Colon (tissue), 2 donors: Measurements from ENCODE around the gene TPPP3.

ENCODE experiments used
- FAIRE-seq: peaks from 2 replicates; lab custom pipeline; 2012; peaks lifted over from hg19 to GRCh38; lab: Jason Lieb, UNC
- donor health status: control.
- donor health status: control.

The TPPP3 gene

DNA sequence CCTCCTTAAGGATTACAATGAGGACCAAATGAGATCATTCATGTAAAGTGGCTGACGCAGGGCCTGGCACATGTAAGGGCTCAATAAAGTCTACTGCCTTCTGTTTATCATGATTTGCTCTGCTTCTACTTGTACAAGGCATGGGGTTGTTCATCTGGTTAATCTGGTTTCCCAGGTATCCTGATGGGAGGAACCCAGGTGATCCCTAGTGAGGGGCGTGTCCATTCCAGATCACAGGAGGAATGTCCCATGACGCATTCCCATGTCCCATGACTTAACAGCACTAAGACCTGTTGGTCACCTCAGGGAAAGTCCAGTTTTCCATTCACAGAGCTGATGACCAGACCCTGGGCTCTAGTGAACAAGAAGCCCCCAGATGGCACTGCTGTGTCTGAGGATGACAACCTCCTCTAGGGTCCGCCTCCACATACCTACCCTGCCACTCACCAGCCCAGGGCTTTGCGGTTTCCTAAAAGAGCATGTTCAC is 11.5 kb upstream of the TPPP3 start:
- peak; percentile 80 for FAIRE-seq

DNA sequence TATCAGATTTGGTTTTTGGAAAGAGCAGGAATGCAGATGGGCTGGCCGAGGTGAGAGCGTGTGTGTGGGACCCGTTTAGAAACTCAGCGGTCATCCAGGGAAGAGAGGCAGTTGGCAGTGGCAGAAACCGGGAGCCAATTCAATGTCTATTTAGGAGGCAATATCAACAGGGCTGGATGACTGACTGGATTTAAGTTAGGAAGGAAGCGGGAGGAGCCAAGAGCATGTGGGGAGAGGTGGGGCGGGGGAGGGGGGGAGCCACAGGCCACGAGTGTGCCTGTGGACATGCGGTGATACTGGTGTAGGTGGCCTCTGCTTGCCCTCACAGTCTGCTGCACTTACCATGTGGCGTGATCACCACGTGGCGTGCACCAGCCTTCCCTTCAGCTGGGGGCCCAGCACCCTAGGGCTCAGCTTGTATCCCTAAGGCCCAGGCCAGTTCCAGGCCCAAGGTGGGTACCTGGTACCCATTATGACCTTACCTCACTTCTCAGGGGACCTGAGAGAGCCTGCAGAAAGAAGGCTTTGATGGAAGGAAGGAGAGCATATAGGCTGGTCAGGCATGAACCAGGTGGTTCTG is 10.8 kb upstream of the TPPP3 start:
- no peak for FAIRE-seq

DNA sequence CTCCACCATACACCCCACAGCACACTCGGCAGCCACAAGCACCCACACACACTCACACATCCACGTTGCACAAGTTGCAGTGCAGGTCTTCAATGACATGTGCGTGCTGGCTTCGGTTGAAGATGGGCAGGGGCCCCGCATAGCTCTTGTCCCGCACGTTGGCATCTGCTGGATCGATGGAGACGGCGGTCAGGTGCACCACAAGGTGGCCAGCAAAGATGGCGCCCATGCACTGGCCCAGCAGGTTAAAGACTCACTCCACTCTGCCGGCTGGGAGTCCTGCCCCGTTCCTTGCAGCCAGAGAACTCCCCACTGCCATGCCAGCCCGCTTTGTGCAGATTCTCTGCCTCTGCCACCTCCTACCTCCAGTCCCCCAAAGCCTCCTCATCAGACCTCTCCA is 7.6 kb upstream of the TPPP3 start:
- FAIRE-seq, result no peak

DNA sequence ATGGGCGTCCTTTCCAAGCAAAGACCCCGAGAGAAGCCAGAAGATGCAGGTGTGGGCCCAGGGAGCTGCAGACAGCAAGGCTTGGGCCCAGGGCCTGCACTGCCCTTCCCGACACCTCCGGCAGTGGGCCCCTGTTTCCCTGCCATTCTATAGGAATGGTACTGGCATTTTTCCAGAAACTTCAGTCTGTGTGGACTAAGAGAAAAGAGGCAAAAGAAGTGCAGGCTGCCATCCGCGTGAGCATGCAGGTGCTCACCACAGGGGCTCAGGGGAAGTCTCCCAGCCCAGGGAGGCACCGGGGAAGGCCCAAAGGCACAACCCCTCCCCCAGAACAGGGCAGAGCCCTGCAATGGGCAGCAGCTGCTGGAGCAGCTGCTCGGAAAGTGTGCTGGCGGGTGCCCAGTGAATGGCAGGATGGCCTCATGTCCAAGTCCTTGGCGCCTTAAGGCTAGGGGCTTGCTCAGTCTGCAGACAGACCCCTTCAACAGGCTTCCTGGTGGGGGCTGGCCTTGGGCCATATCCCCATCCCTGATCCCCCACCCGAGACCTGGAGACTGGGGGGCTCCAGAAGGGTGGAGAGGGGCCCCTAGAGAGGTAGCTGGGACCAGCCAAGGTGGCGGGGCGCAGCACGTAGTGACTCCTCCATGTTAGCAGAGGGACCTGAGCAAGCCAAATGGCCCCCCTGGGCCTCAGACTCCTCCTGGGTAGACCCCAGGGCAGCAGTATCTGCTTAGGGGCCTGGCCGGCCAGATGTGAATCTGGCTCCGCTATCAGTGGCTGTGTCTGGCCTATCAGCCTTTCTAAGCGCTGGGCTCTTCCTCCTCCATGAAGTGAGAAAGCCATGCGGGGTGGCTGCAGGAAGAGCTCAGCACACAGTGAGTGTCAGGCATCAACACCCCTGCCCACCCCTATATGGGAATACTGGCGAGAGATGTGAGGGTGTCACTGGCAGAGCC is 6.7 kb upstream of the TPPP3 start:
- no peak for FAIRE-seq

DNA sequence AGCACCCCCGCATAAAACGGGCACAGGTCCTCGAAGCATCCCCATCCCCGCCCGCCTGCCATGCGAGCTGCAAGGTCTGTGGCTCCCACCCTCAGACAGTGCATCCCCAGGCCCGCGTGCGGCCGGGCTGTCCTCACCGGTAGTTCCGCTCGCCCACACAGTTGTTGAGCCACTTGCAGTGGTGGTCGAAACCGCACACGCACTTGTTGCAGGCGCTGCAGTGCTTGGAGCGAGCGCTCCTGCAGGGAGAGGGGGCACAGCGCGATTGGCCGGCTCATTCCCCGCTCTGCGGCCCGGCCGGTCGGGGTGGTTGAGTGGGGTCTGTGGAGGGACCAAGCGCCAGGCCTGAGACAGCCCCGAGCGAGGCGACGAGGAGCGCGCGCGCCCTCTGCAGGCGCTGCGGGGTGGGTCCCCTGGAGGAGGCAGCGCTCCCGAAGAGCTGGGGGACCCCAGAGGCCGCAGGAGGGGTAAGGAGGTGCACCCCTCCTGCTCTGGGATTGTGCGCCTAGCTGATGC is 6.0 kb upstream of the TPPP3 start:
- no peak for FAIRE-seq

DNA sequence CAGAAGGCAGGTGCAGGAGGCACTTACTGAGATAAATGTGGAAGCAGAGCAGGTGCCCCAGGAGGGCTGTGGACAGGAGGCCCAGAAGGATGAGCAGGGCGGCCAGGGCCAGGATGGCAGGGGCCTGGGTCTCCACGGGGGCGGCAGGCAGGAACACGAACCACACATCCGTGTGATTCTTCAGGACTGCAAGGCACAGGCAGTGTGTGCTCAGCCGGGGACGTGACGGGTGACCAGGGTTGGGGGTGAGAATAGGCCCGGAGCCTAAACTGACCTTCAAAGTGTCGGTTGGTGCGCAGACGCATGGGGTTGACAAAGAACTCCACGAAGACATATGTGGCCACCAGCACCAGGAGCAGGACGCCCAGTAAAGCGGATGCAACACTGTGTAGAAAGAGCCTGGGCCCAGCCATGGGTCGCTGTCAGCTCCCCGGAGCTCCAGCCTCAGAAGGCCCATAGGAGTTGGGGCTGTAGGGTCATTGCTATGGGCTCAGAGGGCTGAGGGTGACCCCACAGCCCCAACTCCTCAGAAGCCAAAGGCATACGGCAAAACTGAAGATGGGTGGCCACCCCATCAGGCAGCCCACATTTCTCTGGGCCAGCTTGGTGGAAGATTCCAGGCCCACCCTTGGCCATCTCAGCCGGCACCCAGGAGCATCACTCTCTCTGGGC is 5.4 kb upstream of the TPPP3 start:
- no peak for FAIRE-seq

DNA sequence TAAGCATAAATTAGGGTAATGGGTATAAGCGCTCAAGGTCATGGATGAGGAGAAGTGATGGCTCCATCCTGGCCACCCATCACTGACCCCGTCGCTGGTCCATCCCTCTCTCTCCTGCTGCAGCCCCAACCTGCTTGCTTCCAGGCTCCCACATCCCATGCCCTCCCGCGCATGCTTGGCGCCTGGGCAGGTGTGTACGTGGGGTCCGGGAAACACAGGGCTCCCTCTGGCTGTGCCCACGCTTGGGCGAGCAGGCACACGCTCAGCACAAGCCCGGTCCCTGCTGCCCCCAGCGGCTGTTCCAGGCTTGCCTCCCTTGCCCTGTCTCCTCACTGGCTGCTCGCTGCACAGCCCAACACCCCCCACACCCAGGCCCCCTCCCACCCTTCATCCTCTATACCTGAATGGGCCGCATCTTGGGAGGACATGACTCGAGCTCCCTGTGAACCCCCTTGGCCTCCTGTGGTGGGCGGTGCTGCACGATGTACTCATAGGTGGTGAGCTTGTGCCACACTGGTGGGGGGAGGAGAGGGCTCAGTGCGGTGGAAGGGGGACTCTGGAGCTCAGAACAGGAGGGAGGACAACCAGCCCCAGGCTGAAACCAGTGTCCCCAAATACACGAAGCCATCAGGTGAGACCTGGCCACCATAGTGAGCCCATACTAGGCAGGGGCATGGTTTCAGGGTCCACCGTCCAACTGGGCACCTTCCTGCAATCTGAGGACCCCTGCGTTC is 4.7 kb upstream of the TPPP3 start:
- FAIRE-seq, result no peak

DNA sequence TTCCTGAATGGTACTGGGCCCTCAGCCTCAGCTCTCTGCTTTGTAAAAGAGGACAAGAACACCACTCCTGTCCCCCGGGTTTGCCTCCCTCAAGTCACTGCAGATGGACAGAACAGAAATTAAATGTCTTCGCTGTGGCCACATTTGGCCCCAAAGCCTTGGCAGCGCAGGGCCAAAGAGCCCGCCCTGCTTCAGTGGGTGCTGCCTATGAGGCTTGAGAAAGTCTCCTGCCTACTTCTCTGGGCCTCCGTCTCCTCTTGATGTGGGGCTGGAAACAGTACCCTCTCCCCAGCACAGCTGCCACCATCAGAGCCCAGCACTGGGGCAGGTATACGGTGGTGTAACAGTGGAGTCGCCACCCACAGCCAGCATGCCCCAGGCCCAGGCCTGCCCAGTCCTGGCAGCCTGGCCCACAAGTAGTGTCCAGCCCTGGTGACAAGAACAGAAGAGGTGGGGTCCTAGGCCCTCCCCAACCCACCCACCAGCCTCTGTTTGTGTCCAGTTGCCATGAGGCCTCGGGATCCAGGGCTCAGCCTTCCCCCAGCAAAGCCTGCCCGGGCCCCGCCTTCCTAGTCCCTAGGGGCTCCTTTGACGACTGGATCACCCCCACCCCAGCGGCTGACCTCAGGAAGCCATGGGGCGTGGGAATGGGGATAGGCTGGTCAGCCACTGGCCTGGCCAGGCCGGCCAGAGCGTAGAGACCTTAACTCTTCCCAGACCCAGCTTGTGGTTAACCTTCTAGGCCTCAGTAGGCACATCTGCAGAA is 3.9 kb upstream of the TPPP3 start:
- FAIRE-seq, result no peak

DNA sequence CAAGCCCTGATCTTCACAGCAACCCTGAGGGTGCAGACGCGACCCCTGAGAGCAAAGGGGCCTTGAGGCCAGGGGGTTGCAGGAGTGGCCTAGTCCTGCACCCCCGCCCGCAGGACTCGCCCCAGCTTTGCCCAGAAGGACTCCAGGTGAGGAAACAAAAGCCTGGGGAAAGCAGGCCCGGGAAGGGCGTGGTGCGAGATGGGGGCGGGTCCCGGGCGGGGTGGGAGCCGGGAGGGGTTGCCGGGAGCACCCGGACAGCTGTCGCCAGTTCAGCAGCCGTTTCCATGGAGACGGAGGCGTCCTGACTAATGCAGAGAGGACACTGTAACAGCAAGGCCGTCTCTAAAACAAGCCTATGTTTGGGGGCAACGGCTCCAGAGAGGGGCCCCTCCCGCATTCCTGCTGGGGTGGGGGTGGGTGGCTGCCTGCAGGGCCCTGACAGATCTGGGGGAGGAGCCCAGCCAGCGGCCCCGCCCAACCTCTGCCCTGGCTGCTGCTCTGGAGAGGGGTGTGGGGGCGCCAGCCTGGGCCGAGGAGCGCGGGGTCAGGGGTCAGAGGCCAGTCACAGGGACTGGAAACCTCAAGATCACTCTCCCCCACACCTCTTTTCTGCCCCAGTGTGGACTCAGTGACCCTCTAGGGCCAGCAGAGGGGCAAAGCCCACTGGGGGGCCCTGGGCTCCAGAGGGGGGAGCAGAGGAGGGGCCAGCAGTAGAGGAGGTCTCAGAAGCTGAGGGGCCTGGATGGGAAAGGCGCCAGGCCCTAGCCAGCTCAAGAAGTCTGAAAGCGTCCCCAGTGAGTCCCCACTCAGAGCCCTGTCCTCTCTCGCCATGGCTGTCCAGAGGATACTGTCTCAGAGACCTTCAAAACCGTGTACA is 3.1 kb upstream of the TPPP3 start:
- no peak for FAIRE-seq

DNA sequence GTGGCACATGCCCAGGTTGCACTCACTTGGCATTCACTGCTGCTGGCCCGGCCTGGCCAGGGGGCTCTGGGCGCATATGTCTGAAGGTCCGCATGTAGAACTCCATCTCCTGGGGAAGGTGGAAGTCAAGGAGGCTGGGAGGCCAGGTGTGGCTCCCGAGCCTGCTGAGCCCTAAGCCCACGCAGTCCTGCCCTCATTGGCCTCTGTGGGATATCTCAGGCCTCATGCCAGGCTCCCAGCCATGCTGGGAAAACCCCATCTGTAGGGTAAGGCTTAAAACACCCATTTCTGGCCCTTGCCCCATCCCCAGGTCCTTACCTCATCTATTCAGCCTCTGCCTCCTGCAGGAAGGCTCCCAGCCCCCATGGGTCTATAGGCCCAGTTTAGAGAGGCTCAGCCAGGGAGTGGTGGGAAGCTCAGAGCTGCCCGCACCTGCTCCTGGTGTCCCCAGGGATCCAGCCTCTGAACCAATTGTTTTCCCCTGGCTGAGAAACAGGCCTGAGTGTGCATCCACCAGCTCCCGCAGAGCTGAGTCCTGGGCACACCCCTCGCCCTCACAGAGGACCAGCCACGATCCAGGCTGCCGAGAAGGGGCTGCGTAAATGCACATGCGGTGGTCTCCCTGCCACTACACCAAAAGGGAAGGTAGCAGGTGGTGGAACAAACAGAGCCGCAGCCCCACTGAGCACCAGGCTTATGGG is 2.3 kb upstream of the TPPP3 start:
- no peak for FAIRE-seq

DNA sequence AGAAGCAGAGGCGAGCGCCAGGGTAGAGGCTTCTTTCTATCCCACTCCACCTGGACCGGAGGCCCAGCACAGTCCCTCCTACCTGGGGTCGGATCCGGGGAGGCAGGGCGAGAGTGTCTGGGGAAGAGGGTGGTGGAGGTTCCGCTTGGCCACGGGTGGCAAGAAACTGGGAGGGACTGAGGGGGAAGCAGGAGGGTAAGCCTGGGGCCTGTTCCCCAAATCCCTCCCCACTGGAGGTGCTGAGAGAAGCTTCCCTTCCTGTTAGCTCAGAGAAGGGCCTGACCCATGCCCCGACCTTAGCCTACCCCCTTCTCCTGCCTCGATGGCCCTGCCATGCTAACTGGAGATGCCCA is 1.8 kb upstream of the TPPP3 start:
- no peak for FAIRE-seq

DNA sequence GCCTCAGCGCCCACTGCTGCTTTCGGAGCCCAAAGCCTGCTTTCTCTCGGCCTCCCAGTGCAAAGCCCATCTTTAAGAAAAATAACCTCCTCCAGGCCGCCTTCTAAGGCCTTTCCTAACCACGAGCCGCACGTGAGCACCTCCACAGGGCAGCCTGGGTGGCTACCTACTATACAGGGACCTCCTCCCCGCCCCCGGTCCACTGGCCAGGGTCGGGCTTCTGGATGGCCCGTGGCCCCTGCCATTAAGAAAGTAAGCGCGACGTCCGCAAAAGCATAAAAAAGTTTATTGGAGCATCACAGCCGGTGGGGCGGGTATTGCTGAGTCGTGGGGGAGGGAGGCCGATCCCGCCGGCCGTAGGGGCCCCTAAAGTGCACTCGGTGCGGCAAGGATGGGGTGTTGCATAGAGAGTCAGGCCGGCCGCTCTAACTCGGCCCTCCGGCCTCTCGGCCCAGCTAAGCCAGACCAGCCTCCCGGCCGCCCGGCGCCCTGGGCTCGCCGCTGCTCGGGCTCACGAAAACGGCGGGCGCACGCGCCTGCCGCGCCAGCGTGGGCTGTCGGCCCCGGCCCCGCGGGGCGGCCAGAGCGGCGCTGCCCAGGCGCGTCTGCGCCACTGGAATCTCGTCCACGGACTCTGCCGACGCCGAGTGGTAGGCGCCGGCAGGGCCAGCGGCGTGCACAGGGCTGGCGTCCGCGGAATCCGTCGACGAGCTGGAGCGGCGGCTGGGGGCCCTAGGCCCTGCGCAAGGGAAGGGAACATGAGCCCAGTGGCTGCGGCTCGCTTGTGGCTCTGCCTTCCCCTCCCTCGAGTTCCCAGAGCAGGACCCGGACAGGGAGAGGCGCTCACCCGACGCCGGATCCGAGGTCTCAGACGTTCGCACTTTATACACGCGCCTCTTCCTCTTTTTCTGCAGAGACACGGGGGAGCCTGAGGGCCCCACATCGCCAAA is 1.1 kb upstream of the TPPP3 start:
- FAIRE-seq, result no peak

DNA sequence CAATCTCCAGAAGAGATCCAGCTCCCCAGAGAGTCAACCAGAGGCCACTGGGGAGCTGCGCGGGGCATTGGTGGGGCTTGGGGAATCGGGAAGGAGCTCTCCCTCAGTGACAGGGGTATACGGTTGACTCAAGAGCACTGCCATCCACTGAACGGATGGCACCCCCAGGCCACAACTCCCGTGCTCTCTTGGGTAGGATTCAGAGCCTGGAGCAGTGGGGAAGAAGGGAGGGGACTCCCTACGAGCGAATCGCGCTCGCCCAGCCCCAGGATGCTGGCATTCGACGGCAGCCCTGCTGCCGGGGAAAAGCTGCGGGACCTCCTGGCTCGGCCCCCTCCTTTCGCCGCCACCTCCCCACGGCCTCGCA is 473 bp upstream of the TPPP3 start:
- no peak for FAIRE-seq

DNA sequence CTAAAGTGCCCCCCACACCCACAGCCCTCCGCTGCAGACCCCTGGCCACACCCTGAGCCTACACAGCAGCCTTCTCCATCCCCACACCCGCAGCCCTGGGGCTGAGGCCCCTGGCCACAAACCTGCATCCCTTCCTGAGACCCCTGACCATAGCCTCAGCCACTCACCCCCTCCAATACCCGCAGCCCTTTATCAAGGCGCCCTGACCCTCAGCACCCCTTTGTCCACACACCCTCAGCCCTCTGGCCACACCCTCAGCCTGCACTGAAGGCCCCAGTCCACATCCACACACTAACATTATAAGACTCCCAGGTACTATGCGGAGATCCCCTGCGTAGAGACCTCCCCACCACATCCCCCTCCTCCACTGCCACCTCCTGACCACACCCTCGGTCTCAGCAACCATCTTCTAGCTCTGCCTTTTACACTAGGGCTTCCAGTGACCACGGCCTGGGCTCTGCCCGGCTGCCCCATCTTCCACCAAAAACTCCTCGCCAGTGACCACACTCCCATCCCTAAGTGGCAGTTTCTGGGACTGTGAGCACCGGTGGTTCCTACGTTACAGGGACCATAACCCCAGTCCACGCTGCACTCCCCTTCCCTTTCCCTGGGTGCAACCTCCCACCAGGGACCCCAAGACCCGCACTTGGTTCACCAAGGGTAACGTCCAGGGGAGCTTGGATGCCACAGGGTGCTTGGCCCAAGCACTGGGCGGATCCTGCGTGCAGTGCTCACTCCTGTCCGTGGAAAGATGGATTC is 818 bp downstream of the TPPP3 start:
- no peak for FAIRE-seq

DNA sequence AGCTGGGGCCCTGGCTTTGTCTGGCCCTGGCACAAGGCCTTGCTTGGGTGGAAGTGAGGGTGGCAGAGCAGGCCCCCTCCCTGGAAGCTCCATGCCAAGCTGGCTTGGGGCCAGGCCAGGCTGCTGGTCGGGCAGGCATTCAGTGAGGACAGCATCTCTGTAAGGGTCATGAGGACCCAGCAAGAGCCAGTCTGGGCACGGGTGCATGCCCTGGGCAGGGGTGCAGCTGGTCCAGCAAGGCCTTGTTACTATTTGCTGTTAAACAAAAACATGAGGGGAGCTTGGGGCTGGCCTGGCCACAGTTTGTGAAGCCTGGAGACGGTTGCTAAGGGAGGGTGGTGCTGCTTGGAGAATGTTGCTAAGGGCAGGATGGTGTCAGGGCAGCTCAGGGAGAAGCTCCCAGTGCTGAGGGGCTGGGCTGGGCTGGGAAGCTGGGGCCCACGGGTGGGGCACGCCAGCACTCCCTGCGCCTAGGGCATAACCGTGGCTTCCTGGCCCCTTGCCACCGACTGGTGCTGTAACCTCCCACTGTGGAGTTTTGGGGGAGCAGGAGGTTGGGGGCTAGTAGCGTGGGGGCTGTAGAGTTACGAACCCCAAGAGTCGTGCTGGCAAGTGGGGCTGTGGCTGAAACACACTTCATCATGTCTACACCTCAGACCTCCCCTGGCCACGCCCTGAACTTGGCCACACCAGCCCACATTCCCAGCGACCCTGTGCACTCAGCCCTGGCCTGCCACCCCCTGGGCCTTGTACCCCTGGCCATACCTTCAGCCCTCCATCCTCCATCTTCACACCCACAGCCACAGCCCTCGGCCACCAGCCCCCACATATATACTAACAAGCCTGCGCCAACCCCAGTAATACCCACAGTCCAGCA is 1.6 kb downstream of the TPPP3 start:
- FAIRE-seq, result no peak

DNA sequence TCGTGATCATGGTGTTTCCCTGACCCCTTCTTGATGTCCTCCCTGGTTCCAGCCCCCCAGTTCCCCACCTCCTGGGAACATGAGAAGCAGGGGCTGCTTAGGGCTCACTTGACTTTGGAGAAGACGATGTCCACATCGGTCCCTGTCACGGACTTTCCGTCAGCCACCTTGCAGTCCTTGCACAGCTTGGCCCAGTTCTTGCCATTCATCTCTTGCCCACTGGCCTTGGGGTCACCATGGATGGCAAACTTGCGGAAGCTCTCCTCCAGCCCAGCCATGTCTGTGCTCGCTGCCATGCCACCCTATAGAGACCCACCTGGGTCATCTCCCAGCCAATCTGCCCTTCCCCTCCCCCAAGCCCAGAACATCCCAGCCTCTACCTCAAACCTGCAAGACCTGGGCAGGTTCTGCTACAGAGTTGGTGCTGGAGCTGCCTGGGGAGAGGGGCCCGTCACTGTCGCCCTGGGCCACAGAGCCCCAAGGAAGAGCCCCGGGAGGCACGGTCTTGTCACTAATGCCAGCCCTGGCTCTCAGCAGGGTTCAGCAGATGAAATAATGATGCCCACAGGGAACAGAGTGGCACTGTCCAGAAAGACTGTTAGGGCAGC is 2.4 kb downstream of the TPPP3 start:
- no peak for FAIRE-seq
